Airway epithelial cell (primary cell): Measurements from ENCODE around the gene MYRIP. TPM values are rescaled to one million over a fixed set of nuclear protein-coding genes. Genes with fewer than 3 reads are reported as not detected.

ENCODE experiments used
- total RNA-seq: library from RNA; depleted of rRNA; stranded (reverse); fragments of >200 nt; gene quantifications from 2 replicates; pipeline ENCODE4 v1.2.3, GENCODE V29; 2015

Gene MYRIP
- total RNA-seq: not detected in 2 replicates

DNA sequence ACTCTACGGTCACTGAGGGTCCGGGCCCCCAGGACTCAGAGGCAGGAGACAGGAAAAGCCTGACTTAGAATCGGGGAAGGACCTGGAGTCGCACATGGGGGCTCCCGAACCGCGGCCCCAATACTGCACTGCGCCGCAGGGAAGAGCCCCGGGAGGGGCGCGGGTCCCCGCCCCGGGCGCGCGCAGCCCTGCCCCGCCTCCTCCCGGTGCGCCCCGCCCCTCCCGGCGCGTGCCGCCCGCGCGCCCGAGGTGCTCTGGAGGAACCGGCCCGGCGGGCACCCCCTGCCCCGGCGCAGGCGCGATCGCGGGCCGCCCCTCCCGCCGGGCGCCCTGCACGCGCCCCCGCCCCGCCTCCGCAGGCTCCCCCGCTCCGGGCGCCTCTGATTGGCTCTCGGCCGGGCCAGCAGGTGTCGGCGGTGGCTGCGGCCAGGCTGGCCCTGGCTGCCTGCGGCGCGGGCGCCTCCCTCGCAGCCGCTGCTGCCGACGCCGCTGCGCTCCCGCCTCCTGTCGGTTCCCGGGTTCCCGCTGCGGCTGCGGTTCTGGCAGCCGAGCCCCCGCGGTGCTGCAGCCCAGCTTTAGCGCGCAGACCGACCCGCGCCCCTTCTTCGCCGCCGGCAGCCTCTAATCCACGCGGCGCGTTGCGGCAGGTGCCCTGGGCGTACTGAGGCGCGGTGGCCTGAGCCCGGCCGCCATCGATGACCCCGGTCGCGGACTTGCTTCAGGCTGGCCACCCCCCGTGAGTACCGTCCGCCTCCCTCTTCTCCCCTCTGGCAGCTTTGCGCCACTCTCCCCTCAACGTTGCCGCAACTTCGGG is at the start of gene MYRIP:
Gene MYRIP, plus strand, starts transcription at position 429 of the 814 bp plus-strand sequence. CDS start 91,208 bp downstream, outside the sequence.

DNA sequence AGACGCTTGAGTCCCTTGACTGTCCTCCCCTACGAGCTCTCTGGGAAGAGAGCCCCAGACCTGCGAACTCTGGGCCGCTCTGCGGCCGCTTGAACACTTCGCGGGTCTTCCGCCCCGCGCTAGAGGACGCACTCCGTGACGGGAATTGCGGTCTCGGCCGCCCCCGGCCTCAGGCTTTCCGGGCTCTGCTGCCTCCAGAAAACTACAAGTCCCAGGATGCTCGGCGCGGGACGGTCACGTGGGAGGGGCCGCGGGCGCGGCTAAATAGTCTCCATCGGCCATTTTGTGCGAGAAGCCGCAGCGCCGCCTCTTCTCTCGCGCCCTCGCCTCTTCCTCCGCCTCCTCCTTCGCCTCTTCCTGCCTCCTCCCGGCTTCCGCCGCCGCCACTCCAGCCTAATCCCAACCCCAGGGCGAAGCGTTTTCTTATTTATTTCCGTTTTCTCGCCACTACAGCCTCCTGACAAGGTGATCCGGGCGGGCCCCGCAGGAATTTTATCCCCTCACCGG is 500.1 kb downstream of the MYRIP start, which contains the start of gene EIF1B:
Gene EIF1B, plus strand, starts transcription at position 290 of the 507 bp plus-strand sequence. CDS start 235 bp downstream, outside the sequence.

